Transverse colon (tissue), 4 donors: ENCODE data around the gene TRIP11. TPM values are rescaled to one million over a fixed set of nuclear protein-coding genes. Genes with fewer than 3 reads are reported as not detected.
A peak's percentile ranks its signal among the peaks of the same experiment; 100 is the strongest.

Source experiments
- DNase-seq: peaks from one replicate; pipeline ENCODE4 v3.0.0-alpha.2; 2019
- H3K27ac ChIP-seq, 4 donors: fragments of 200-600 bp; sonication (generic); 2 replicates each; pipeline ENCODE4 v1.5.1; 2016 to 2018; ENCODE audit warnings: inconsistent platforms in 4 of 4
- H3K27me3 ChIP-seq: fragments of 200-600 bp; sonication (generic); 2 replicates; pipeline ENCODE4 v1.5.1; 2017; ENCODE audit warnings: inconsistent platforms
- H3K36me3 ChIP-seq, 4 donors: fragments of 200-600 bp; sonication (generic); 2 replicates each; pipeline ENCODE4 v1.5.1; 2017 to 2019; ENCODE audit warnings: inconsistent platforms in 4 of 4
- H3K4me1 ChIP-seq, 4 donors: fragments of 200-600 bp; sonication (generic); 2 replicates each; pipeline ENCODE4 v1.5.1; 2017 to 2020; ENCODE audit warnings: inconsistent platforms in 4 of 4
- H3K4me3 ChIP-seq, 4 donors: fragments of 200-600 bp; sonication (generic); 1 replicate in 1 of 4; 2 replicates in 3 of 4; pipeline versions ENCODE4 v1.5.1 to v1.6.1; 2017 to 2019; ENCODE audit warnings: inconsistent platforms in 4 of 4
- H3K9me3 ChIP-seq, 2 donors: fragments of 200-600 bp; sonication (generic); 2 replicates each; pipeline ENCODE4 v1.5.1; 2017 to 2019; ENCODE audit warnings: inconsistent platforms in 2 of 2
- CTCF ChIP-seq, 5 experiments: fragments of 200-600 bp in 3 of 5; fragments of 450-650 bp in 2 of 5; sonication (generic) in 3 of 5; IDR thresholded peaks; 1 replicate in 2 of 5; 2 replicates in 3 of 5; pipeline ENCODE4 v1.5.1; 2016 to 2017; ENCODE audit warnings: antibody characterized with exemption in 5 of 5, inconsistent platforms in 3 of 5, mild to moderate bottlenecking in 2 of 5, moderate library complexity in 1 of 5
- EP300 ChIP-seq: sonication (generic); formaldehyde crosslinking; IDR thresholded peaks from one replicate; pipeline ENCODE4 v1.6.1; 2017; ENCODE audit warnings: antibody characterized with exemption, low read depth
- POLR2A ChIP-seq: fragments of 450-650 bp; IDR thresholded peaks from one replicate; pipeline ENCODE4 v1.6.1; 2016; ENCODE audit warnings: antibody characterized with exemption, mild to moderate bottlenecking, moderate library complexity
- POLR2AphosphoS5 ChIP-seq, 3 donors: sonication (generic); formaldehyde crosslinking; IDR thresholded peaks; one replicate each; pipeline ENCODE4 v1.6.1; 2016; ENCODE audit warnings: antibody characterized with exemption in 3 of 3
- WGBS, 2 donors: methylation state at CpG; one replicate each; pipeline ENCODE4 v1.1.5; 2018; ENCODE audit warnings: low coverage in 1 of 2; 5-methylcytosine and 5-hydroxymethylcytosine counted together
- in situ Hi-C, 4 donors: fragments of 200-750 bp; cut with MboI; loops; one replicate each; pipeline versions ENCODE4 v1.15.0 to v1.15.1; 2017; ENCODE audit warnings: low sequenced_read_pairs in 3 of 4, low pct_ligation_motif_present in 1 of 4, low pct_unique_long_range_greater_than_20kb in 1 of 4
- intact Hi-C: fragments of 100-400 bp; cut with DNase I; formaldehyde crosslinking; loops from one replicate; pipeline ENCODE4 v1.15.1; 2023; ENCODE audit warnings: low total_unique reads
- total RNA-seq, 4 donors: library from RNA; depleted of rRNA; stranded (reverse); fragments of >200 nt; gene quantifications; one replicate each; pipeline ENCODE4 v1.1.0, GENCODE V29; 2016

The TRIP11 gene
- total RNA-seq, 4 donors from 2014 or later: 14.2 to 45.6 (median 34.1) TPM

- in situ Hi-C loops (no loop called here), intact Hi-C loops (no loop called here)
- H3K4me1 ChIP-seq: no peaks in the 10 kb centered on the region
- H3K27ac ChIP-seq: no peak overlapping the region
- DNase-seq: no peak
- H3K36me3 ChIP-seq: no peaks in the 10 kb centered on the region
- no peak overlapping the region for H3K4me3 ChIP-seq
- H3K27me3 ChIP-seq: peaks cover 6% of the 10 kb centered on the region
- no peaks in the 10 kb centered on the region for H3K9me3 ChIP-seq
- no peak for TF ChIP-seq CTCF (IDR thresholded peaks at IDR 0.05)
- TF ChIP-seq EP300: no peak
- TF ChIP-seq POLR2AphosphoS5 (IDR thresholded peaks at IDR 0.05): no peak
- no peak for TF ChIP-seq POLR2A
- WGBS, 2 donors: 70 to 78% methylated on average over 5 to 8 of the region's 8 CpGs
Measured at GRCh38 chr14:91953170-91953985, 86.5 kb downstream of the TRIP11 start.

- WGBS, 2 donors: 0 to 5% methylated on average over 2 to 42 of the region's 54 CpGs
- Histone ChIP-seq H3K4me3 (peak within 1 kb of the TSS; percentile 36 to 59 (median 49)), H3K4me1 (peaks cover 0 to 8% (median 2%) of the 10 kb centered on the region in 4 donors), H3K9me3 (no peaks in the 10 kb centered on the region), H3K27ac (peak within 1 kb of the TSS; percentile 63 to 81 (median 68)), H3K27me3 (peaks cover 38% of the 10 kb centered on the region), H3K36me3 (no peaks in the 10 kb centered on the region)
- intact Hi-C loops: no loop called here
- TF ChIP-seq POLR2A (no peak), POLR2AphosphoS5 (IDR thresholded peaks at IDR 0.05) (peak; percentile 28 to 34 (median 28))
- in situ Hi-C loops: no loop called here
- DNase-seq: peak; percentile 48
Measured at GRCh38 chr14:91947475-91948184, 92.2 kb downstream of the TRIP11 start, which contains the start of gene FBLN5. Gene FBLN5 (minus strand): TSS chr14:91947694. CDS start chr14:91947229, 465 bp downstream.

GRCh38 chr14:91946622-91947474 is 93.0 kb downstream of the TRIP11 start:
- no peaks in the 10 kb centered on the region for H3K36me3 ChIP-seq
- peaks cover 0 to 8% (median 2%) of the 10 kb centered on the region in 4 donors for H3K4me1 ChIP-seq
- in situ Hi-C loops (no loop called here), intact Hi-C loops (no loop called here)
- DNase-seq: peak; percentile 9
- WGBS, 2 donors: 18 to 31% methylated on average over 11 to 38 of the region's 38 CpGs
- peak overlapping the region; percentile 63 to 81 (median 68) for H3K27ac ChIP-seq
- TF ChIP-seq POLR2AphosphoS5 (IDR thresholded peaks at IDR 0.05) (no peak), EP300 (no peak), CTCF (IDR thresholded peaks at IDR 0.05) (no peak), POLR2A (peak; percentile 49)
- H3K4me3 ChIP-seq: peak overlapping the region; percentile 36 to 59 (median 49)
- H3K27me3 ChIP-seq: peaks cover 38% of the 10 kb centered on the region
- H3K9me3 ChIP-seq: no peaks in the 10 kb centered on the region

- in situ Hi-C loops (no loop called here), intact Hi-C loops (no loop called here)
- H3K27me3 ChIP-seq: peaks cover 38% of the 10 kb centered on the region
- 33 to 61% methylated on average over 2 to 10 of the region's 10 CpGs for WGBS, 2 donors
- H3K9me3 ChIP-seq: no peaks in the 10 kb centered on the region
- no peaks in the 10 kb centered on the region for H3K36me3 ChIP-seq
- TF ChIP-seq POLR2A: no peak
- TF ChIP-seq CTCF (IDR thresholded peaks at IDR 0.05): no peak
- TF ChIP-seq EP300: no peak
- no peak for TF ChIP-seq POLR2AphosphoS5 (IDR thresholded peaks at IDR 0.05)
- H3K4me1 ChIP-seq: peaks cover 0 to 8% (median 2%) of the 10 kb centered on the region in 4 donors
- DNase-seq: no peak
- peak overlapping the region; percentile 63 to 81 (median 68) for H3K27ac ChIP-seq
- H3K4me3 ChIP-seq: peak overlapping the region; percentile 11 to 59 (median 49)
Measured at GRCh38 chr14:91945751-91946621, 93.9 kb downstream of the TRIP11 start.
